GM23338 (cell line): Measurements from ENCODE around the gene CARD6.

Experiments
- ZNF331 ChIP-seq: fragments of 250-450 bp; sonication (Bioruptor Pico); IDR thresholded peaks from 2 replicates; pipeline ENCODE4 v1.5.0; 2020; ENCODE audit warnings: low read depth, mild to moderate bottlenecking, moderate library complexity
- TF ChIP-seq, protein P1 (sequence below), 2 experiments: fragments of 200-600 bp in 1 of 2; sonication (generic) in 1 of 2; conservative IDR thresholded peaks; 2 replicates each; pipeline versions ENCODE4 v1.5.1 to v1.6.1; 2016 to 2017; ENCODE audit warnings: antibody characterized with exemption in 2 of 2, low read depth in 2 of 2, mild to moderate bottlenecking in 2 of 2, moderate library complexity in 1 of 2

DNA sequence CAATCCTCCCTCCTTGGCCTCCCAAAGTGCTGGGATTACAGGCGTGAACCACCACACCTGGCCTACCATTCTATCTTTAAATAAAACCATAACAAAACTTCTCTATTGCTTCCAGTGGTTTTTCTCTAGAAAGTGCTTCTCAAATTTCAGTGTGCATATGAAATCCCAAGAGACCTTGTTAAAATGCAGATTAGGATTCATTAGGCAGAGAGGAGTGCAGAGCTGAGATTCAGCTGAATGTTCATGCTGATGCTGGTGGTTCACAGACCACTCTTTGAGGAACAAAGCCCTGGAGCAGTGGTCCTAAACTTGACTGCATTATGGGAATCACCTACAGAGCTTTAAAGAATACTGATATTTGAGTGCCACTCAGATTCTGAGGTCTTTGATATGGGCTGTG, 28.2 kb downstream of the CARD6 start:
- TF ChIP-seq, protein P1, sequence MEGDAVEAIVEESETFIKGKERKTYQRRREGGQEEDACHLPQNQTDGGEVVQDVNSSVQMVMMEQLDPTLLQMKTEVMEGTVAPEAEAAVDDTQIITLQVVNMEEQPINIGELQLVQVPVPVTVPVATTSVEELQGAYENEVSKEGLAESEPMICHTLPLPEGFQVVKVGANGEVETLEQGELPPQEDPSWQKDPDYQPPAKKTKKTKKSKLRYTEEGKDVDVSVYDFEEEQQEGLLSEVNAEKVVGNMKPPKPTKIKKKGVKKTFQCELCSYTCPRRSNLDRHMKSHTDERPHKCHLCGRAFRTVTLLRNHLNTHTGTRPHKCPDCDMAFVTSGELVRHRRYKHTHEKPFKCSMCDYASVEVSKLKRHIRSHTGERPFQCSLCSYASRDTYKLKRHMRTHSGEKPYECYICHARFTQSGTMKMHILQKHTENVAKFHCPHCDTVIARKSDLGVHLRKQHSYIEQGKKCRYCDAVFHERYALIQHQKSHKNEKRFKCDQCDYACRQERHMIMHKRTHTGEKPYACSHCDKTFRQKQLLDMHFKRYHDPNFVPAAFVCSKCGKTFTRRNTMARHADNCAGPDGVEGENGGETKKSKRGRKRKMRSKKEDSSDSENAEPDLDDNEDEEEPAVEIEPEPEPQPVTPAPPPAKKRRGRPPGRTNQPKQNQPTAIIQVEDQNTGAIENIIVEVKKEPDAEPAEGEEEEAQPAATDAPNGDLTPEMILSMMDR (conservative IDR thresholded peaks at IDR 0.05; ENCODE audit: low read depth in 2 of 2), result no peak
- no peak for TF ChIP-seq ZNF331 (CRISPR knock-in tag)
